Breast epithelium (tissue), 4 donors: ENCODE results near the gene NPC1L1. TPM values are rescaled to one million over a fixed set of nuclear protein-coding genes. Genes with fewer than 3 reads are reported as not detected.

ENCODE experiments used
- DNase-seq, 2 donors: peaks; one replicate each; pipeline ENCODE4 v3.0.0-alpha.2; 2019; ENCODE audit warnings: low spot score in 2 of 2
- H3K27ac ChIP-seq, 2 donors: fragments of 200-600 bp; sonication (generic) in 1 of 2; one replicate each; pipeline ENCODE4 v1.5.1; 2016 to 2019; ENCODE audit warnings: mild to moderate bottlenecking in 1 of 2
- H3K27me3 ChIP-seq, 2 donors: fragments of 200-600 bp; sonication (generic) in 1 of 2; one replicate each; pipeline versions ENCODE4 v1.5.1 to v1.6.0; 2017 to 2019; ENCODE audit warnings: control low read depth in 1 of 2, mild to moderate bottlenecking in 1 of 2
- H3K36me3 ChIP-seq: fragments of 200-600 bp; one replicate; pipeline ENCODE4 v1.5.1; 2019
- H3K4me1 ChIP-seq, 2 donors: fragments of 200-600 bp; sonication (generic); one replicate each; pipeline ENCODE4 v1.5.1; 2016 to 2019; ENCODE audit warnings: control low read depth in 1 of 2
- H3K4me3 ChIP-seq, 3 donors: fragments of 200-600 bp; sonication (generic); 1 replicate in 2 of 3; 2 replicates in 1 of 3; pipeline ENCODE4 v1.5.1; 2016 to 2019; ENCODE audit warnings: mild to moderate bottlenecking in 3 of 3, moderate library complexity in 2 of 3
- H3K9me3 ChIP-seq, 2 donors: fragments of 200-600 bp; sonication (generic) in 1 of 2; one replicate each; pipeline ENCODE4 v1.5.1; 2016 to 2019; ENCODE audit warnings: control low read depth in 1 of 2
- POLR2A ChIP-seq: fragments of 450-650 bp; IDR thresholded peaks from one replicate; pipeline ENCODE4 v1.6.1; 2016; ENCODE audit warnings: antibody characterized with exemption, mild to moderate bottlenecking, moderate library complexity
- POLR2AphosphoS5 ChIP-seq, 3 donors: sonication (generic); formaldehyde crosslinking; IDR thresholded peaks; one replicate each; pipeline ENCODE4 v1.6.1; 2017; ENCODE audit warnings: antibody characterized with exemption in 3 of 3
- intact Hi-C: fragments of 100-400 bp; cut with DNase I; formaldehyde crosslinking; loops from one replicate; pipeline ENCODE4 v1.15.1; 2023; ENCODE audit warnings: low total_unique reads
- total RNA-seq, 3 donors: library from RNA; depleted of rRNA; stranded (reverse); fragments of >200 nt; gene quantifications; one replicate each; pipeline ENCODE4 v1.1.0, GENCODE V29; 2016
- TF ChIP-seq, protein P1 (sequence below), 3 donors: fragments of 450-650 bp; IDR thresholded peaks; one replicate each; pipeline ENCODE4 v1.5.1; 2016 to 2017; ENCODE audit warnings: antibody characterized with exemption in 3 of 3, mild to moderate bottlenecking in 3 of 3, moderate library complexity in 3 of 3

The NPC1L1 gene
- total RNA-seq, 3 donors from 2014 or later = 0.16 to 0.33 (median 0.29) TPM

DNA sequence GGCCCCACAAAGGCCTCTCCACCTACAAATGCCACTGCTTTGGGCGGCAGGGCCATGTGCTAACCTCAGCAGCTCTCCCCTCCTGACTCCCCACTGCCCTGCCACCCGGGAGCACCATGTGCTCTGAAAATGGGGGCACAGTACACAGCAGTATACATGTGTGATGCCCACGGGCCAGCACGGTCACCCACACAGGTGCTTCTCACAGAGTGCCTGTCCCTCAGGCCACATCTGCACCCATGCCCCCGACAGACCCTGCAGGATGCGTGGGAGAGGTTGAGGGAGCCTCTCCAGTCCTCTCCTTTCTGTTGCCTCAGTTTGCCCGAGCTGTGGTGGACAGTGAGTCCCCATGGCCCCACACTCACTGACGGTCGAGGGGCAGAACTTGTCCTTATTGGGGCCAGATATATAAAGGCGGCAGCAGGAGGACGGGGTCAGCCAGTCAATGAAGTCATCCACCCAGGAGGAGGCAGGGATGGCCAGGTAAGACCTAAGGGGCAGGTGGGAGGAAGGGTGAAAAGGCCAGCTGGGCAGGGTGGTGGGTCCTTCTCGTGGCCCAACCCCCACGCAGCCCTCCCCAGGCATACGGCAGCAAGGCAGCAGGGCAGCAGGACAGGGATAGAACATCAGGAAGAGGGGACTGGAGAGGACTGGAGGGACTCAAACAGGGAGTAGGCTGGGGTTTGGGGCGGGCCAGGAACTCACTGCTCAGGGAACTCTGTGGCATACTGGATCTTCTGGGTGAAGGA lies 19.6 kb downstream of the NPC1L1 start:
- Histone ChIP-seq H3K9me3 (peaks cover 15 to 18% of the 10 kb centered on the region in 2 donors), H3K4me3 (no peak overlapping the region), H3K27ac (no peak overlapping the region), H3K27me3 (no peaks in the 10 kb centered on the region), H3K36me3 (no peaks in the 10 kb centered on the region), H3K4me1 (no peaks in the 10 kb centered on the region)
- intact Hi-C loops = no loop called here
- TF ChIP-seq POLR2AphosphoS5 (IDR thresholded peaks at IDR 0.05) (no peak), POLR2A (no peak)
- TF ChIP-seq, protein P1, sequence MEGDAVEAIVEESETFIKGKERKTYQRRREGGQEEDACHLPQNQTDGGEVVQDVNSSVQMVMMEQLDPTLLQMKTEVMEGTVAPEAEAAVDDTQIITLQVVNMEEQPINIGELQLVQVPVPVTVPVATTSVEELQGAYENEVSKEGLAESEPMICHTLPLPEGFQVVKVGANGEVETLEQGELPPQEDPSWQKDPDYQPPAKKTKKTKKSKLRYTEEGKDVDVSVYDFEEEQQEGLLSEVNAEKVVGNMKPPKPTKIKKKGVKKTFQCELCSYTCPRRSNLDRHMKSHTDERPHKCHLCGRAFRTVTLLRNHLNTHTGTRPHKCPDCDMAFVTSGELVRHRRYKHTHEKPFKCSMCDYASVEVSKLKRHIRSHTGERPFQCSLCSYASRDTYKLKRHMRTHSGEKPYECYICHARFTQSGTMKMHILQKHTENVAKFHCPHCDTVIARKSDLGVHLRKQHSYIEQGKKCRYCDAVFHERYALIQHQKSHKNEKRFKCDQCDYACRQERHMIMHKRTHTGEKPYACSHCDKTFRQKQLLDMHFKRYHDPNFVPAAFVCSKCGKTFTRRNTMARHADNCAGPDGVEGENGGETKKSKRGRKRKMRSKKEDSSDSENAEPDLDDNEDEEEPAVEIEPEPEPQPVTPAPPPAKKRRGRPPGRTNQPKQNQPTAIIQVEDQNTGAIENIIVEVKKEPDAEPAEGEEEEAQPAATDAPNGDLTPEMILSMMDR (IDR thresholded peaks at IDR 0.05) = no peak
- DNase-seq = no peak

DNA sequence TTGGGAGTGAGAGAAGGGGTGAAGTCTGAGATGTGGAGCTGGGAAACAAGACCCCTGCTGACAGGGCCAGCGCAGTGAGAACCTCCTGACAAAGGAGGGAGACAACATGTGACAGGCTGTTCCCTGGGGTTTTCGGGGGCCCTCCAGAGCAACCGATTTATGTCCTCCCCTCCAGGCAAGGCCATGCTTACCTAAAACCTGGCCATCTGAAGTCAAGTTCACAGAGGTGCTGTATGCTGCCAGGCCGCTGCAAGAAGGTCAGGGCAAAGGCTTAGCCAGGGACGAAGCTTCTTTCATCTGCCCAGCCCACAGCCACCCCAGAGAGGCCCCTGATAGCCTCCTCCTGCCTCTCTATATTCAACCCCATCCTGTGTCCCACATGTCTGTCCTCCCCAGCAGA lies 20.6 kb downstream of the NPC1L1 start:
- H3K27ac ChIP-seq = no peak overlapping the region
- intact Hi-C loops = no loop called here
- H3K4me3 ChIP-seq = no peak overlapping the region
- H3K27me3 ChIP-seq = no peaks in the 10 kb centered on the region
- no peaks in the 10 kb centered on the region for H3K4me1 ChIP-seq
- no peak for DNase-seq
- no peaks in the 10 kb centered on the region for H3K36me3 ChIP-seq
- H3K9me3 ChIP-seq = peaks cover 5 to 10% of the 10 kb centered on the region in 2 donors
- no peak for TF ChIP-seq POLR2A

DNA sequence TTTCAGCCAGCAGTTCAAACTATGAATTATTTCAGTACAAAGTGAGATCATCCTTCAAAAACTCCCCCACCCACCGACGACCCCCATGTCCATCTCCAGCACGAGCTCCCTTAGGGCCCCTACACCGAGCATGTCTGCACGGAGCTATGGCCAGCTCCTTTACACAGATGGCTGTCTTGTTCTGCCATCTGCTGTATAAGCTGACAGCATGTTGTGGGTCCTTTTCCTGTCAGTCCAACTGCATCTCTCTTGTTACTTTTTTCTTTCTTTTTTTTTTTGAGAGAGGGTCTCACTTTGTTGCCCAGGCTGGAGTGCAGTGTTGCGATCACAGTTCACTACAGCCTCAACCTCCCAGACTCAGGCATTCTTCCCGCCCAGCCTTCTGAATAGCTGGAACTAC lies 21.6 kb downstream of the NPC1L1 start:
- Histone ChIP-seq H3K27ac (no peak overlapping the region), H3K9me3 (peaks cover 0 to 9% of the 10 kb centered on the region in 2 donors), H3K4me1 (no peaks in the 10 kb centered on the region), H3K36me3 (no peaks in the 10 kb centered on the region), H3K4me3 (no peak overlapping the region), H3K27me3 (no peaks in the 10 kb centered on the region)
- TF ChIP-seq POLR2AphosphoS5 (IDR thresholded peaks at IDR 0.05) (no peak), POLR2A (no peak)
- TF ChIP-seq, protein P1 (IDR thresholded peaks at IDR 0.05) = no peak
- no peak for DNase-seq
- intact Hi-C loops = no loop called here

DNA sequence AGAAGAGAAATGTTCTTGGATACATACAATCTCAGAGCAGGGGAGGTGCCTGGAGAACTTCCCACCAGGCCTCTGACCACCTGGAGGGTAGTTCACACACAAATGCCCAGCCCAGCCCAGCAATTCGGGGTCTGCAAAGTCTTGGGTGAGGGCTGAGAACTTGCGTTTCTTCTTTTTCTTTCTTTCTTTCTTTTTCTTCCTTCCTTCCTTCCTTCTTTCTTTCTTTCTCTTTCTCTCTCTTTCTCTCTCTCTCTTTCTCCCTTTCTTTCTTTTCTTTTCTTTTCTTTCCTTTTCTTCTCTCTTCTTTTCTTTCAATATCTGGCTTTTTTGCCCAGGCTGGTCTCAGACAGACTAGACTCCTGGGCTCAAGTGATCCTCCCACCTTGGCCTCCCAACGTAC lies 22.4 kb downstream of the NPC1L1 start:
- H3K27me3 ChIP-seq = no peaks in the 10 kb centered on the region
- no peak overlapping the region for H3K4me3 ChIP-seq
- H3K36me3 ChIP-seq = no peaks in the 10 kb centered on the region
- no peak overlapping the region for H3K27ac ChIP-seq
- H3K9me3 ChIP-seq = peaks cover 0 to under 1% of the 10 kb centered on the region in 2 donors
- no peaks in the 10 kb centered on the region for H3K4me1 ChIP-seq
- TF ChIP-seq, protein P1 (IDR thresholded peaks at IDR 0.05) = no peak
- TF ChIP-seq POLR2A (no peak), POLR2AphosphoS5 (IDR thresholded peaks at IDR 0.05) (no peak)
- intact Hi-C loops = no loop called here
- no peak for DNase-seq

DNA sequence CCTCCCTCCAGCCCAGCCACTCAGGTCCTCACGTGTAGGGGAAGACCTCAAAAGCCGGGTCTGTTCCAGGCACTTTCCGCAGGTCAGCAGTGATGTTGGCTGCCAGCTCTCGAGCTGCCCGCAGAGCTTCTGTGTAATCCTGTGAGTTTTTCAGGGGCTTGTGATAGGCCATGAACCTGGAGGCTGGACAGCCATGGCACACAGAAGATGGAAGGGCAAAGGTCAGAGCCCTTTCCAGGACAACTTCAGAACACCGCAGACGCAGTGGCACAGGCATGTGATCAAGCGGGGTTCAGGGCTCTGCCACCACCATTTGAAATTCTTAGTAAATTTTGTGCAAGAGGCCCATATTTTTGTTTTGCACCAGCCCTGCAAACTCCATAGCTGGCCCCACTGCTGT lies 24.0 kb downstream of the NPC1L1 start:
- intact Hi-C loops = no loop called here
- no peak for DNase-seq
- Histone ChIP-seq H3K36me3 (no peaks in the 10 kb centered on the region), H3K27me3 (no peaks in the 10 kb centered on the region), H3K9me3 (no peaks in the 10 kb centered on the region), H3K4me1 (no peaks in the 10 kb centered on the region), H3K4me3 (no peak overlapping the region), H3K27ac (no peak overlapping the region)
- TF ChIP-seq POLR2AphosphoS5 (IDR thresholded peaks at IDR 0.05) (no peak), POLR2A (no peak)
- TF ChIP-seq, protein P1 (IDR thresholded peaks at IDR 0.05) = no peak
